ENCODE data around the gene CRY2.

DNA sequence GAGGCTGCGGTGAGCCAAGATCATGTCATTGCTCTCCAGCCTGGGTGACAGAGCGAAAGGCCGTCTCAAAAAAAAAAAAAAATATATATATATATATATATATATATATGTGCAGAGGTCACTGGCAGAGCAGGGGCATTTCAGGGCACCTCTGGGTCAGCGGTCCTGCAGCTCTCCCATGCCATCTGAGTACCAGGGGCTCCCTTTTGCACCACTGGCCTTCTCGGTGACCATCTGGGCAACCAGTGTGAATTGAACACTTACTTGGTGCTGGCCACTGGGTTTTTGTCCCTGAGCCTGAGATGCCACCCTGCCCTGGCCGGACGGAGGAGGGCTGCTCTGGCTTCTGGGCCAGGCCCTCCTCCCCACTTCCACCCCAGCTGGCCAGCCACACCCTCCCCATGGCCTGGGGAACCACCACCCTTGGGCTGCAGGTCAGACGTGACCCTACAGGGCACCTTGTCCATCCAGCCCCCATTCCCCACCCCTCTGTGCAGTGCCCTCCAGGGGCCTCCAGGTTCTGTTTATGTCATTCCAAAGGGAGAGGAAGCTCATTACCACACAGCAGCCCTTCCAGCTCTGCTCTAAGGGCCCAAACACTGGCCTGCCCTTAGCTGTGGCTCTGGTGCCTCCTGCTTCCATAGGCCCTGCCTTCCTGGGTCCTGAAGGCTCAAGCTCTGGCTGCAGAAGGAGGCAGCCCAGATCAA lies 48.4 kb downstream of the CRY2 start:
- TF ChIP-seq, protein P1, sequence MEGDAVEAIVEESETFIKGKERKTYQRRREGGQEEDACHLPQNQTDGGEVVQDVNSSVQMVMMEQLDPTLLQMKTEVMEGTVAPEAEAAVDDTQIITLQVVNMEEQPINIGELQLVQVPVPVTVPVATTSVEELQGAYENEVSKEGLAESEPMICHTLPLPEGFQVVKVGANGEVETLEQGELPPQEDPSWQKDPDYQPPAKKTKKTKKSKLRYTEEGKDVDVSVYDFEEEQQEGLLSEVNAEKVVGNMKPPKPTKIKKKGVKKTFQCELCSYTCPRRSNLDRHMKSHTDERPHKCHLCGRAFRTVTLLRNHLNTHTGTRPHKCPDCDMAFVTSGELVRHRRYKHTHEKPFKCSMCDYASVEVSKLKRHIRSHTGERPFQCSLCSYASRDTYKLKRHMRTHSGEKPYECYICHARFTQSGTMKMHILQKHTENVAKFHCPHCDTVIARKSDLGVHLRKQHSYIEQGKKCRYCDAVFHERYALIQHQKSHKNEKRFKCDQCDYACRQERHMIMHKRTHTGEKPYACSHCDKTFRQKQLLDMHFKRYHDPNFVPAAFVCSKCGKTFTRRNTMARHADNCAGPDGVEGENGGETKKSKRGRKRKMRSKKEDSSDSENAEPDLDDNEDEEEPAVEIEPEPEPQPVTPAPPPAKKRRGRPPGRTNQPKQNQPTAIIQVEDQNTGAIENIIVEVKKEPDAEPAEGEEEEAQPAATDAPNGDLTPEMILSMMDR (optimal IDR thresholded peaks at IDR 0.05 in 1 of 3, IDR thresholded peaks at IDR 0.05 in 1 of 3, conservative IDR thresholded peaks at IDR 0.05 in 1 of 3; ENCODE audit: extremely low read depth in 1 of 3, insufficient read depth in 2 of 3, low read length in 3 of 3), result no peak
- no peak for TF ChIP-seq EZH2 (IDR thresholded peaks at IDR 0.05; ENCODE audit: low read length)
